DND-41 (cell line): Measurements from ENCODE around the gene PPM1D.

Experiments
- ATAC-seq: fragments of 200-7000 bp; cut with Tn5 transposase; 3 replicates; pipeline ENCODE4 v1.9.1; 2021; ENCODE audit warnings: low read depth; ENCODE audit not compliant: insufficient read depth
- DNase-seq: peaks from one replicate; pipeline ENCODE4 v3.0.0-alpha.2; 2020
- H2AFZ ChIP-seq: 2 replicates; pipeline ENCODE4 v1.6.0; 2012; ENCODE audit warnings: low read depth, low read length
- H3K27ac ChIP-seq: 2 replicates; pipeline ENCODE4 v1.5.1; 2012; ENCODE audit warnings: low read length, inconsistent platforms
- H3K27me3 ChIP-seq: fragments of 200-600 bp; sonication (generic); 2 replicates; pipeline ENCODE4 v1.6.0; 2012; ENCODE audit warnings: low read length, mild to moderate bottlenecking, inconsistent platforms; ENCODE audit not compliant: insufficient read depth, poor library complexity
- H3K36me3 ChIP-seq: 2 replicates; pipeline ENCODE4 v1.5.1; 2012; ENCODE audit warnings: low read length, inconsistent platforms; ENCODE audit not compliant: insufficient read depth
- H3K4me1 ChIP-seq: 2 replicates; pipeline ENCODE4 v1.5.1; 2012; ENCODE audit warnings: mild to moderate bottlenecking, low read length; ENCODE audit not compliant: insufficient read depth
- H3K4me2 ChIP-seq: 2 replicates; pipeline ENCODE4 v1.6.0; 2012; ENCODE audit warnings: mild to moderate bottlenecking, moderate library complexity, low read length, inconsistent platforms; ENCODE audit not compliant: insufficient read depth
- H3K4me3 ChIP-seq, 2 experiments: fragments of 200-600 bp in 1 of 2; shearing (Covaris generic) in 1 of 2; 2 replicates each; pipeline ENCODE4 v1.5.1; 2012 to 2016; ENCODE audit warnings: inconsistent platforms in 2 of 2, low read length in 2 of 2, mild to moderate bottlenecking in 2 of 2, low read depth in 1 of 2, moderate library complexity in 1 of 2
- H3K79me2 ChIP-seq: 2 replicates; pipeline ENCODE4 v1.6.0; 2012; ENCODE audit warnings: low read length, inconsistent platforms; ENCODE audit not compliant: insufficient read depth
- H3K9ac ChIP-seq: 2 replicates; pipeline ENCODE4 v1.6.0; 2012; ENCODE audit warnings: low read depth, mild to moderate bottlenecking, inconsistent platforms, low read length, moderate library complexity
- H3K9me3 ChIP-seq: 2 replicates; pipeline ENCODE4 v1.5.1; 2012; ENCODE audit warnings: low read length, moderate library complexity, mild to moderate bottlenecking, inconsistent platforms; ENCODE audit not compliant: insufficient read depth, severe bottlenecking
- H4K20me1 ChIP-seq: 2 replicates; pipeline ENCODE4 v1.6.0; 2012; ENCODE audit warnings: low read length; ENCODE audit not compliant: insufficient read depth
- CTCF ChIP-seq: IDR thresholded peaks from 2 replicates; pipeline ENCODE4 v1.5.1; 2012; ENCODE audit warnings: borderline replicate concordance, low read length, moderate library complexity, mild to moderate bottlenecking; ENCODE audit not compliant: poor library complexity, severe bottlenecking; ENCODE audit errors: extremely low read depth
- EZH2 ChIP-seq: IDR thresholded peaks from 3 replicates; pipeline ENCODE4 v1.6.1; 2012; ENCODE audit warnings: borderline replicate concordance, low read depth, mild to moderate bottlenecking, moderate library complexity, low read length, inconsistent platforms; ENCODE audit not compliant: severe bottlenecking

PPM1D gene

DNA sequence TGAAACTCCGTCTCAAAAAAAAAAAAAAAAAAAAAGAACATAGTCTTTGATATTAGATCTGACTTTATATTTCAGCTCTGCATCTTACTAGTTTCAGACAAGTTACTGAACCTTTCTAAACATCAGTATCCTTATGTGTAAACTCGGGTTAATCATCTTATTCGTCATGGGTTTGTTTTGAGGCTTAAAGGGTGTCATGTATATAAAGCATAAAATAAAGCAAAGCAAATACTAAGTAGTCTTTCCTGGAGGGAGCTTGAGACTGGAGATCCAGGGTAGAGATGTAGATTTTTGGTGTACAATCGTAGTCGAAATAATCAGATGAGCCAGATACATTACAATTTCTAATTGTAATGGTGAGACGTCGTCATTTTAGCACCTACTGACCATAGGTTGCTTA, 85.4 kb downstream of the PPM1D start:
- H2AFZ ChIP-seq, result no peak overlapping the region
- no peaks in the 10 kb centered on the region for H3K4me1 ChIP-seq
- no peaks in the 10 kb centered on the region for H3K9me3 ChIP-seq
- TF ChIP-seq EZH2 (no peak), CTCF (no peak)
- H3K36me3 ChIP-seq, result no peaks in the 10 kb centered on the region
- no peaks in the 10 kb centered on the region for H3K79me2 ChIP-seq
- DNase-seq, result no peak
- no peak overlapping the region for H3K4me3 ChIP-seq
- H3K27me3 ChIP-seq, result no peaks in the 10 kb centered on the region
- no peak overlapping the region for H3K4me2 ChIP-seq
- ATAC-seq, result no peak
- no peaks in the 10 kb centered on the region for H4K20me1 ChIP-seq
- H3K27ac ChIP-seq, result no peak overlapping the region
- no peak overlapping the region for H3K9ac ChIP-seq

- no peaks in the 10 kb centered on the region for H3K27me3 ChIP-seq
- no peak overlapping the region for H3K4me3 ChIP-seq
- no peaks in the 10 kb centered on the region for H3K36me3 ChIP-seq
- H3K4me1 ChIP-seq, result no peaks in the 10 kb centered on the region
- no peak overlapping the region for H3K27ac ChIP-seq
- DNase-seq, result no peak
- ATAC-seq, result no peak
- no peak overlapping the region for H3K9ac ChIP-seq
- no peaks in the 10 kb centered on the region for H3K79me2 ChIP-seq
- H2AFZ ChIP-seq, result no peak overlapping the region
- H4K20me1 ChIP-seq, result no peaks in the 10 kb centered on the region
- H3K4me2 ChIP-seq, result no peak overlapping the region
- TF ChIP-seq CTCF, result no peak
- TF ChIP-seq EZH2, result no peak
- no peaks in the 10 kb centered on the region for H3K9me3 ChIP-seq
Measured at GRCh38 chr17:60695960-60696359, 96.0 kb downstream of the PPM1D start.

- Histone ChIP-seq H3K4me1 (no peaks in the 10 kb centered on the region), H2AFZ (no peak overlapping the region), H3K27me3 (no peaks in the 10 kb centered on the region), H3K9me3 (no peaks in the 10 kb centered on the region), H3K79me2 (no peaks in the 10 kb centered on the region), H3K36me3 (no peaks in the 10 kb centered on the region), H3K4me2 (no peak overlapping the region), H3K4me3 (no peak overlapping the region), H3K9ac (no peak overlapping the region), H4K20me1 (no peaks in the 10 kb centered on the region), H3K27ac (no peak overlapping the region)
- TF ChIP-seq CTCF (no peak), EZH2 (no peak)
- no peak for DNase-seq
- ATAC-seq, result no peak
Measured at GRCh38 chr17:60699090-60699489, 99.1 kb downstream of the PPM1D start.

GRCh38 chr17:60704170-60704569, 104.2 kb downstream of the PPM1D start:
- Histone ChIP-seq H3K27ac (no peak overlapping the region), H3K9me3 (no peaks in the 10 kb centered on the region), H3K9ac (no peak overlapping the region), H3K79me2 (no peaks in the 10 kb centered on the region), H3K36me3 (no peaks in the 10 kb centered on the region), H3K27me3 (no peaks in the 10 kb centered on the region), H2AFZ (no peak overlapping the region), H3K4me3 (no peak overlapping the region), H3K4me1 (no peaks in the 10 kb centered on the region), H3K4me2 (no peak overlapping the region), H4K20me1 (no peaks in the 10 kb centered on the region)
- no peak for TF ChIP-seq EZH2
- no peak for TF ChIP-seq CTCF
- ATAC-seq (no peak), DNase-seq (no peak)
